VCaP (cell line): ENCODE measurements around the gene NIPAL3.
"Not testable (repeated sequence)": the region's sequence is repeated elsewhere in the genome, so short reads cannot be mapped to it uniquely, and the experiment has no call there.

Experiments
- H3K27ac ChIP-seq: fragments of 450-650 bp; 2 replicates; pipeline ENCODE4 v1.5.1; 2017
- CTCF ChIP-seq: fragments of 450-650 bp; conservative IDR thresholded peaks from 2 replicates; pipeline ENCODE4 v1.5.1; 2017; ENCODE audit warnings: mild to moderate bottlenecking, moderate library complexity

Gene NIPAL3

DNA sequence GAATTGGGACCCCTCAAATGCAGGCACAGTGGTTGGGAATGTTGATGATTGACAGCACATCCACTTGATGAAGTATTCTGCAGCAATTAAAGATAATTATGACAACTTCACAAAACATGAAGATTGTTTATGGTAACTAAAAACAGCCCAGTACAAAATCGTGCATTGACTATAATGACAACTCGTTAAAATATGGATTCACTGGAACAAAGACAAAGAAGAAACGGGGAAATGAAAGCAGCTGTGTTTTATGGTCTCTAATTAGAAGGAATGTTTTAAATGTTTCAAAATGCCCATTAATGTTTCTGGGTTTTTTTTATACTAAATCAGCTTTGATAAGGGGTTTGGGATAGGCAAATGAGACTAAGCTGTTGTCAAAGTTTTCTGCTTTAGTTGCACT, 36.1 kb downstream of the NIPAL3 start:
- no peak overlapping the region for H3K27ac ChIP-seq

DNA sequence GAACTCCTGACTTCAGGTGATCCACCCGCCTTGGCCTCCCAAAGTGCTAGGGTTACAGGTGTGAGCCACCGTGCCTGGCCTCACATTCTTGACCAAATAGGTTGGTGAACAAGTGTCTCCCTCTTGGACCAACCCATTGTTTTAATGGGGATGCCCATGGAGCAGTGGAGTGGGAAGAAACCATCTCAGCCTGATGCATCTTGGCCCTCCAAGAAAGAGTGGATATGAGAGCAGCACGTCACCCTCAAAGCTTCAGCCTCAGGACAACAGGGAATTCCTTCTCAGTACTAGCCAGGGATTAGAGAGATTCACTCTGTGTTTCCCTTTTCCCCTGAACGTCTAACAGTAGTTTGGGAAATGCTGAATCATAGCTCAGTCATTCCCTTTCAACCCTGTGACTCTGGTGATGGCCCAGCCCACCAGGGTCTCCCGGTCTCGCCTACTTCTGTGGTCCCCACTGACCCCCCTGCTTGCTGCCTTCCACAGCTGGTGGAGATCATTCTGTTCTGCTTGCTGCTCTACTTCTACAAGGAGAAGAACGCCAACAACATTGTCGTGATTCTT, 37.4 kb downstream of the NIPAL3 start:
- no peak overlapping the region for H3K27ac ChIP-seq
- TF ChIP-seq CTCF: no peak

More for the DNA sequence above, 36.1 kb downstream of the NIPAL3 start:
- no peak for TF ChIP-seq CTCF

DNA sequence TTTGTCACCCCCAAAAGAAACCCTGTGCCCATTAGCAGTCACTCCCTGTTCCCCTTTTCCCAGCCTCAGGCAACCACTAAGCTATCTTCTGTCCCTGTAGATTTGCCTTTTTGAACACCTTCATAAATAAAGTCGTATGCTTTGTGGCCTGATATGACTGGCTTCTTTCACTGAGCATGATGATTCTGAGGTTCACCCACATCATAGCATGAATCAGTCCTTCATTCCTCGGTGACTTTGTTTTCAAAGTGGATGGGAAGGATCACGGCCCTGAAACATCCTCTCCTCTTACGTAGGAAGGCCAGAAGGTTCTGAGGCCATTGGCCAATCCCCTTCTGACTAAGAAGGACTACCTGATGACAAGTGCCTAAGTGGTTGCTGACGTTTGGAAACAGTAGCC, 39.1 kb downstream of the NIPAL3 start:
- TF ChIP-seq CTCF: no peak
- no peak overlapping the region for H3K27ac ChIP-seq

- TF ChIP-seq CTCF: no peak
- H3K27ac ChIP-seq: no peak overlapping the region
Observed at GRCh38 chr1:24455272-24455671, 39.7 kb downstream of the NIPAL3 start.

GRCh38 chr1:24457866-24458265, 42.3 kb downstream of the NIPAL3 start:
- TF ChIP-seq CTCF: no peak
- H3K27ac ChIP-seq: no peak overlapping the region

- no peak overlapping the region for H3K27ac ChIP-seq
- TF ChIP-seq CTCF: no peak
Observed at GRCh38 chr1:24459551-24460266, 44.1 kb downstream of the NIPAL3 start.

- not testable (repeated sequence) for H3K27ac ChIP-seq
Observed at GRCh38 chr1:24462128-24462527, 46.5 kb downstream of the NIPAL3 start.
